ENCODE measurements around the gene SYT14.

The SYT14 gene

DNA sequence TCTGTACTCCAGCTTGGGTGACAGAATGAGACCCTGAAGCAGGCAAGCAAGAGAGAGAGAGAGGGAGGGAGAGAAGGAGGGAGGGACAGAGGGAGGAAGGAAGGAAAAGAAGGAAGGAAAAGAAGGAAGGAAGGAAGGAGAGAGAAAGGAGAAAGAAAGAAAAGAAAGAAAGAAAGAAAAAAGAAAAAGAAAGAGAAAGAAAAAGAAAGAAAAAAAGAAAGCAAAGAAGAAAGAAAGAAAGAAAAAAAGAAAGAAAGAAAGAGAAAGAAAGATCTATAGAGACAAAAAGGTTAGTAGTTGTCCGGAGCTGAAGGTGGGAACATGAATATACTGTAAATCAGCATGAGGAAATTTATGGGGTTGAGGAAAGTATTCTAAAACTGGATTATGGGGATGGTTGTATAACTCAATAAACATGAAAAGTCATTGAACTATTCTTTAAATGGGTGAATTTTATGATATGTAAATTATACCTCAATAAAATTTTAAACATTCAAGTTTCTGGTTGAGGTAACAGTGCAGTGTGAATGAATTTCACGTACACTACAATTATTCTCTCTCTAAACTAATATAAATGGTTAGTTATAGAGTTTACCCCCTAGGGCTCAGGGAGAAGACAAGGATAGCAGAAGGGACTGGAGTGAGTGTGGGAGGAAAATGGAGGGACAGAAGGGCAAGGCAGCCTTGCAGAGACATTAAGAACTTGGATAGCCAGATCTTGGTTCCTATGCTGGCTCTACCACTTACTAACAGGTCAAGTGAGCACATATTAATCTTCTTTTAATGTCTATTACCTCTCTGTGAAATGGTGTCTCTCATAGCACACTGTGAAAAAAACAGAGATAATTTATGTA, 269.8 kb downstream of the SYT14 start:
- no peak for DNase-seq (ENCODE audit: low read depth)

- no peak for DNase-seq (ENCODE audit: low read depth)
Measured at GRCh38 chr1:210213335-210213734, 275.3 kb downstream of the SYT14 start.

DNA sequence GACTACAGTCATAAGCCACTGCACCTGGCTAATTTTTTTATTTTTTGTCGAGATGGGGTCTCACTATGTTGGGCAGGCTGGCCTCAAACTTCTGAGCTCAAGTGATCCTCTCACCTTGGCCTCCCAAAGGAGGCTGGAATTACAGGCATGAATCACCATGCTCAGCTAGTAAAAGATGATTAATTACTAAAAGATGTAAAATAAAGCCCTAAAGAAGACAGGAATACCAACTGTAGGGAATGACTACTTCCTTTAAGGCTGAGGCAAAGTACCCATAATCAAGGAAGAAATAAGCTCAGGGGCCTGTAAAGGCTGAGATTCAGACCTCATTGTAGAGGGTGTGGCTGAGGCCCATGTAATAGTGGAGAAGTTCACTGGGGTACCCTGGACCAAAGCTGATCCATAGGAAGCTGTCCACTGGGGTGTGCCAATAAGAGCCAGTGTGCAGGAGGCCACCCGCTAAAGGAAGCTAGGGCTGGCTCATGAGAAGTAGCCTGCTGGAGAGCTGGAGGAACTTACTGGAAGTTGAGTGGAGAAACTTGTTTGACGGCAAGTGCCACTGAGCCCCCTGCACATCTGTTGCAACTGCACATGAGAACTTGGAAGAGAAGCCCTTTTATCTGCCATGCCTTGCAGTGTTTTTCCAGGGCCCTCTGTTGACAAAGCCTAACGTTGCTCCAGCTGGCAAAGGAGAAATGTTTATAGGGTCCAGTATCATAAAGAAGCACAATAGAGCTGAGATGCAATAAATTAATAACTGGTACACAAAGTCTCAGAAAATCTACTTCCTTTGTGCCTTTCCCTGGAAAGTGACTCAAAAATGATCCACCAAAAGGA, 276.8 kb downstream of the SYT14 start:
- DNase-seq (ENCODE audit: low read depth) = no peak

DNA sequence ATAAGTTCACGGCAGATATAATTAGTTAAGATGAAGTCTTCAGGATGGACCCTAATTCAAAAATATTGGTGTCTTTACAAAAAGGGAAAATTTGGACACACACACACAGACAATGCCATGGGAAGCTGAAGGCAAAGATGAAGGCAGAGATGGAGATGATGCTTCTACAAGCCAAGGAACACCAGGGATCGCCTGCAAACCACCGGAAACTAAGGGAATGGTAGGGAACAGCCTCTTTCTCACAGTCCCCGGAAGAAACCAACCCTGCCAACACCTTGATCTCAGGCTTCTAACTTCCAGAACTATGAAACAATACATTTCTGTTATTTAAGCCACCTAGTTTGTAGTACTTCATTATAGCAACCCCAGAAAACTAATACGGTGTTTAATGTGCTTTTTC, 279.5 kb downstream of the SYT14 start:
- no peak for DNase-seq (ENCODE audit: low read depth)

GRCh38 chr1:210218047-210218446, 280.0 kb downstream of the SYT14 start:
- DNase-seq (ENCODE audit: low read depth) = no peak
